HepG2 (cell line): ENCODE measurements around the gene TJP1.

Source experiments
- FOXK1 ChIP-seq: sonication (generic); formaldehyde crosslinking; IDR thresholded peaks from 2 replicates; pipeline ENCODE4 v1.4.0; 2020; ENCODE audit warnings: low read depth, missing genetic modification reagents, borderline replicate concordance
- HCFC1 ChIP-seq: fragments of 150-350 bp; IDR thresholded peaks from 2 replicates; pipeline ENCODE4 v1.6.1; 2014; ENCODE audit warnings: low read depth, low read length
- HMG20B ChIP-seq: conservative IDR thresholded peaks from 2 replicates; pipeline ENCODE4 v1.6.1; 2016; ENCODE audit warnings: missing genetic modification reagents, missing compliant biosample characterization
- KDM3A ChIP-seq: IDR thresholded peaks from 2 replicates; pipeline ENCODE4 v1.6.1; 2018; ENCODE audit warnings: low read depth, missing compliant biosample characterization
- MTF1 ChIP-seq: sonication (generic); formaldehyde crosslinking; IDR thresholded peaks from 2 replicates; pipeline ENCODE4 v1.5.0; 2020; ENCODE audit warnings: missing genetic modification reagents
- MXI1 ChIP-seq: IDR thresholded peaks from 3 replicates; pipeline ENCODE4 v1.6.1; 2012; ENCODE audit warnings: low read depth, low read length, inconsistent platforms, borderline replicate concordance
- NR1H2 ChIP-seq: sonication (generic); formaldehyde crosslinking; IDR thresholded peaks from 2 replicates; pipeline ENCODE4 v1.8.1; 2022; ENCODE audit warnings: low read depth, missing genetic modification reagents, borderline replicate concordance
- NR3C1 ChIP-seq: sonication (generic); formaldehyde crosslinking; IDR thresholded peaks from 2 replicates; pipeline ENCODE4 v1.4.0; 2020; ENCODE audit warnings: missing genetic modification reagents
- SP2 ChIP-seq: sonication (generic); formaldehyde crosslinking; IDR thresholded peaks from 2 replicates; pipeline ENCODE4 v1.5.1; 2020; ENCODE audit warnings: mild to moderate bottlenecking, missing genetic modification reagents
- TAF1 ChIP-seq: sonication (generic); formaldehyde crosslinking; IDR thresholded peaks from 2 replicates; pipeline ENCODE4 v1.4.0; 2020; ENCODE audit warnings: missing genetic modification reagents
- ZNF577 ChIP-seq: sonication (generic); formaldehyde crosslinking; IDR thresholded peaks from 2 replicates; pipeline ENCODE4 v1.4.0; 2020; ENCODE audit warnings: mild to moderate bottlenecking, low read depth, missing genetic modification reagents, borderline replicate concordance
- TF ChIP-seq, protein P1 (sequence below): sonication (generic); formaldehyde crosslinking; IDR thresholded peaks from 2 replicates; pipeline ENCODE4 v1.5.1; 2020; ENCODE audit warnings: missing genetic modification reagents, mild to moderate bottlenecking, borderline replicate concordance
- TF ChIP-seq, protein P2 (sequence below): sonication (generic); formaldehyde crosslinking; IDR thresholded peaks from 2 replicates; pipeline ENCODE4 v1.5.0; 2020; ENCODE audit warnings: mild to moderate bottlenecking, missing genetic modification reagents, moderate library complexity

DNA sequence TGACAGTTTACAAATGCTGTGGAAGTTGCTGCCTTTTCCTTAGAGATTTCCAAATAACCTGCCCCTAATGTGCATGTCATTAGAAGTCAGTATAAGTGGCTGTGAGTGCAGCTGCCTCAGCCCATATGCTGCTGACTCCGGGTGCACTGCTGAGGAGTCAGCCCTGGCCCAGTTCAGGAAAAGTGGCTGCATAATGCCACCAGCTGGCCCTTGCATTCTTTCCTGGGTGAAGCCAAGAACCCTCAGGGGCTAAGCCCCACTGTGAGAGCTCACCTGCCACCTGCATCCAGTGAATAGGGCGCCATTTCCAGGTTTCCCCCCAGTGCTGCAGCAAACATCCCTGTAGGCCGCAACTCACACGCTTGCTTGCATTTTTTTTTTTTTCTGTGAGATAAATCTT, 139.9 kb downstream of the TJP1 start:
- TF ChIP-seq, protein P1, sequence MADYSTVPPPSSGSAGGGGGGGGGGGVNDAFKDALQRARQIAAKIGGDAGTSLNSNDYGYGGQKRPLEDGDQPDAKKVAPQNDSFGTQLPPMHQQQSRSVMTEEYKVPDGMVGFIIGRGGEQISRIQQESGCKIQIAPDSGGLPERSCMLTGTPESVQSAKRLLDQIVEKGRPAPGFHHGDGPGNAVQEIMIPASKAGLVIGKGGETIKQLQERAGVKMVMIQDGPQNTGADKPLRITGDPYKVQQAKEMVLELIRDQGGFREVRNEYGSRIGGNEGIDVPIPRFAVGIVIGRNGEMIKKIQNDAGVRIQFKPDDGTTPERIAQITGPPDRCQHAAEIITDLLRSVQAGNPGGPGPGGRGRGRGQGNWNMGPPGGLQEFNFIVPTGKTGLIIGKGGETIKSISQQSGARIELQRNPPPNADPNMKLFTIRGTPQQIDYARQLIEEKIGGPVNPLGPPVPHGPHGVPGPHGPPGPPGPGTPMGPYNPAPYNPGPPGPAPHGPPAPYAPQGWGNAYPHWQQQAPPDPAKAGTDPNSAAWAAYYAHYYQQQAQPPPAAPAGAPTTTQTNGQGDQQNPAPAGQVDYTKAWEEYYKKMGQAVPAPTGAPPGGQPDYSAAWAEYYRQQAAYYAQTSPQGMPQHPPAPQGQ (CRISPR knock-in tag), result no peak
- TF ChIP-seq MTF1 (CRISPR knock-in tag), result no peak
- TF ChIP-seq HMG20B, result no peak
- no peak for TF ChIP-seq NR3C1 (CRISPR knock-in tag)
- TF ChIP-seq KDM3A, result no peak
- no peak for TF ChIP-seq MXI1
- TF ChIP-seq SP2 (CRISPR knock-in tag), result no peak
- no peak for TF ChIP-seq NR1H2 (CRISPR knock-in tag)
- TF ChIP-seq, protein P2, sequence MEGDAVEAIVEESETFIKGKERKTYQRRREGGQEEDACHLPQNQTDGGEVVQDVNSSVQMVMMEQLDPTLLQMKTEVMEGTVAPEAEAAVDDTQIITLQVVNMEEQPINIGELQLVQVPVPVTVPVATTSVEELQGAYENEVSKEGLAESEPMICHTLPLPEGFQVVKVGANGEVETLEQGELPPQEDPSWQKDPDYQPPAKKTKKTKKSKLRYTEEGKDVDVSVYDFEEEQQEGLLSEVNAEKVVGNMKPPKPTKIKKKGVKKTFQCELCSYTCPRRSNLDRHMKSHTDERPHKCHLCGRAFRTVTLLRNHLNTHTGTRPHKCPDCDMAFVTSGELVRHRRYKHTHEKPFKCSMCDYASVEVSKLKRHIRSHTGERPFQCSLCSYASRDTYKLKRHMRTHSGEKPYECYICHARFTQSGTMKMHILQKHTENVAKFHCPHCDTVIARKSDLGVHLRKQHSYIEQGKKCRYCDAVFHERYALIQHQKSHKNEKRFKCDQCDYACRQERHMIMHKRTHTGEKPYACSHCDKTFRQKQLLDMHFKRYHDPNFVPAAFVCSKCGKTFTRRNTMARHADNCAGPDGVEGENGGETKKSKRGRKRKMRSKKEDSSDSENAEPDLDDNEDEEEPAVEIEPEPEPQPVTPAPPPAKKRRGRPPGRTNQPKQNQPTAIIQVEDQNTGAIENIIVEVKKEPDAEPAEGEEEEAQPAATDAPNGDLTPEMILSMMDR (CRISPR knock-in tag), result no peak
- TF ChIP-seq FOXK1, result no peak
- no peak for TF ChIP-seq HCFC1
- no peak for TF ChIP-seq ZNF577 (CRISPR knock-in tag)
- TF ChIP-seq TAF1 (CRISPR knock-in tag), result no peak
